ENCODE results near the gene SELENOO.

SELENOO gene

DNA sequence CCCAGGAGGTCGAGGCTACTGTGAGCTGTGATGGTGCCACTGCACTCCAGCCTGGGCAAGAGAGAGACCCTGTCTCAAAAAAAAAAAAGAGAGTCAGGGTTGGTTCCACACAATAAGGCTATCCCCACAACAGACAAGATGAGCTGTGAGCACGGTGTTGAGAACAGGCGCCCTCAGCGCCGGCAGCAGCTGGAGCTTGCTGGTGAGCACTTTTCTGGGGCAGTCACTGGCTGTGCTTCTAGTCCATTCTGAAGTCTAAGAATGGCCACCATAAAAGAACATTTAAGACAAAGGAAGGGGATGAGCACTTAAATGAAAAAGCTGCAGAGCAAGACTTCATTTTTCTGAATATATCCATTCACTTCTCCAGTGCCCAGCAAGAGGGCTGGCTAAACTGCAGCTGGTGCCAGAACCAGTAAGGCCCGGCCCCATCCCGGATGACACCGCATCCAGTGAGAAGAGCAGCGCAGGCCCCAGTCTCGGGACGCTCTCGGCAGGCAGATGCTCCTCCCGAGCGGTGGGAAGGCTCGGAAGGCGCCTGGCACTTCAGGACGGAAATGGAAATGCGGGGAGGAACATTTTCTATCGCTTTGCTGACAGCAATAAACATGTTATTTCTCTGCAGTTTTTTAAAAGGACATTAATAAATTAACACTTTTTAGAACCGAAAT lies 31.8 kb downstream of the SELENOO start:
- no peak overlapping the region for H3K27ac ChIP-seq (ENCODE audit: low read depth, low read length)
- H3K4me3 ChIP-seq (ENCODE audit: low read length), result no peak overlapping the region
- no peaks in the 10 kb centered on the region for H3K4me1 ChIP-seq (ENCODE audit: control insufficient read depth, low read length)
- H3K4me2 ChIP-seq (ENCODE audit: low read length), result no peak overlapping the region
- H4K20me1 ChIP-seq (ENCODE audit: control insufficient read depth, insufficient read depth, low read depth, low read length), result no peaks in the 10 kb centered on the region
- H3K9me2 ChIP-seq (replicated peaks; ENCODE audit: control insufficient read depth, low read length), result no peaks in the 10 kb centered on the region
- H3K79me2 ChIP-seq (ENCODE audit: control insufficient read depth, low read length), result peaks cover 46% of the 10 kb centered on the region
- TF ChIP-seq CTCF (IDR thresholded peaks at IDR 0.05; ENCODE audit: low read depth, low read length, poor library complexity, severe bottlenecking), result no peak
- H3K36me3 ChIP-seq (ENCODE audit: control insufficient read depth, low read length), result peaks cover 41% of the 10 kb centered on the region
- peaks cover 6% of the 10 kb centered on the region; the same call in 1 of the 2 replicates for H3K9me3 ChIP-seq (ENCODE audit: control insufficient read depth, insufficient read depth, low read length)
- 0 out of 2 replicates have a peak, but pooled peaks cover 5% of the 10 kb centered on the region for H3F3A ChIP-seq (ENCODE audit: control insufficient read depth, insufficient read depth)
- H3K27me3 ChIP-seq (ENCODE audit: control insufficient read depth, low read length), result no peaks in the 10 kb centered on the region

DNA sequence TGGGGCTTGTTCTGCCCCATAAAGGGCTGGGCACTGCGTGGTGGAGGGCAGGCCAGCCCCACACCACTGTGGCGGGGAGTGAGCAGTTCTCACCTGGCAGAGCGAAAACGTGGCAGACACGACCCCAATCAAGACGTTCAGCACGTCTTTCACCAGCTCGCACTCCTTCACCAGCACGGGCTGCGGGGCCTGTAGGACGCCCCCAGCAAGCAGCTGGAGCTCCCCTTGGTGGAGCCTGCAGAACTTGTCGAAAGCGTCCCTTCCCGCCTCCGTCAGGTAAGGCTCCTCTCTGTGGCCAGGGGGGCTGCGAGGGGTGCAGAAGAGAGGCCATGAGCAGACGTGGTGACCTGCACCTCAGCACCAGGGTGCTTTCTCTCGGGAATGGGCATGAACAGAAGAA lies 32.4 kb downstream of the SELENOO start:
- no peaks in the 10 kb centered on the region for H4K20me1 ChIP-seq (ENCODE audit: control insufficient read depth, insufficient read depth, low read depth, low read length)

GRCh38 chr22:50236731-50237409 lies 36.1 kb downstream of the SELENOO start:
- peaks cover 10% of the 10 kb centered on the region; the same call in 1 of the 2 replicates for H4K20me1 ChIP-seq (ENCODE audit: control insufficient read depth, insufficient read depth, low read depth, low read length)

More for the DNA sequence above, 32.4 kb downstream of the SELENOO start:
- H3K27me3 ChIP-seq (ENCODE audit: control insufficient read depth, low read length), result no peaks in the 10 kb centered on the region
- H3K4me2 ChIP-seq (ENCODE audit: low read length), result no peak overlapping the region
- no peaks in the 10 kb centered on the region for H3K4me1 ChIP-seq (ENCODE audit: control insufficient read depth, low read length)
- H3K9me3 ChIP-seq (ENCODE audit: control insufficient read depth, insufficient read depth, low read length), result peaks cover 6% of the 10 kb centered on the region; the same call in 1 of the 2 replicates
- no peaks in the 10 kb centered on the region for H3K9me2 ChIP-seq (replicated peaks; ENCODE audit: control insufficient read depth, low read length)
- TF ChIP-seq CTCF (IDR thresholded peaks at IDR 0.05; ENCODE audit: low read depth, low read length, poor library complexity, severe bottlenecking) (no peak), EZH2phosphoT487 (IDR thresholded peaks at IDR 0.05; ENCODE audit: borderline replicate concordance, low read length) (no peak)
- 0 out of 2 replicates have a peak, but pooled peaks cover 5% of the 10 kb centered on the region for H3F3A ChIP-seq (ENCODE audit: control insufficient read depth, insufficient read depth)
- peaks cover 43% of the 10 kb centered on the region for H3K36me3 ChIP-seq (ENCODE audit: control insufficient read depth, low read length)
- H3K79me2 ChIP-seq (ENCODE audit: control insufficient read depth, low read length), result peaks cover 51% of the 10 kb centered on the region
- no peak overlapping the region for H3K4me3 ChIP-seq (ENCODE audit: low read length)
- no peak overlapping the region for H3K27ac ChIP-seq (ENCODE audit: low read depth, low read length)

More at GRCh38 chr22:50236731-50237409, 36.1 kb downstream of the SELENOO start:
- H3K27ac ChIP-seq (ENCODE audit: low read depth, low read length), result no peak overlapping the region
- TF ChIP-seq CTCF (IDR thresholded peaks at IDR 0.05; ENCODE audit: low read depth, low read length, poor library complexity, severe bottlenecking) (peak; percentile 60), EZH2phosphoT487 (IDR thresholded peaks at IDR 0.05; ENCODE audit: borderline replicate concordance, low read length) (no peak)
- peaks cover 49% of the 10 kb centered on the region for H3K36me3 ChIP-seq (ENCODE audit: control insufficient read depth, low read length)
- peaks cover 85% of the 10 kb centered on the region for H3K79me2 ChIP-seq (ENCODE audit: control insufficient read depth, low read length)
- peaks cover 8% of the 10 kb centered on the region for H3K4me1 ChIP-seq (ENCODE audit: control insufficient read depth, low read length)
- 0 out of 2 replicates have a peak, but pooled peaks cover 5% of the 10 kb centered on the region for H3F3A ChIP-seq (ENCODE audit: control insufficient read depth, insufficient read depth)
- H3K4me3 ChIP-seq (ENCODE audit: low read length), result no peak overlapping the region
- H3K27me3 ChIP-seq (ENCODE audit: control insufficient read depth, low read length), result no peaks in the 10 kb centered on the region
- H3K4me2 ChIP-seq (ENCODE audit: low read length), result no peak overlapping the region
- H3K9me3 ChIP-seq (ENCODE audit: control insufficient read depth, insufficient read depth, low read length), result peaks cover 6% of the 10 kb centered on the region; the same call in 1 of the 2 replicates
- no peaks in the 10 kb centered on the region for H3K9me2 ChIP-seq (replicated peaks; ENCODE audit: control insufficient read depth, low read length)
